ENCODE measurements around the gene SAMMSON. TPM values are rescaled to one million over a fixed set of nuclear protein-coding genes. Genes with fewer than 3 reads are reported as not detected.

Gene SAMMSON
- total RNA-seq, 2 donors from 2014 or later, result not detected

DNA sequence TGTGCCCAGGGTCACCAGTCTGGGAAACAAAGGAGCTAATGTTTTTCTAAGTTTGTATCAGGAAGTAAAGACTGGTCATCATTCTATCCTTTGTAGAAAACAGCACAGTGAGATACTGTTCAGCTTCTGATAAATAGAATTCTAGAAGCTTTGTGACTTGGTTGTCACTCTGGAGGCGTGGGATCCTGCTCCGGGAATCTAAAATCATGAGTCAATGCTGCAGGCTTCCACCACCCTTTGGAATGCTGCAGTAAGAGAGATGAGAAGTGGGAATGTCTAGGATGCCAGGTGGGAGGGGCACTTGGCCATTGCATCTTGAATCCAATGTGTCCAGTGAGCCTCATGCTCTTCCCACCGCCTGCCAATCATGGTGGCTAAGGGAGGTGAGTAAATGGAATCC lies 40.9 kb downstream of the SAMMSON start:
- Mint-ChIP-seq H3K36me3 (ENCODE audit: insufficient read depth in 2 of 2) (no peaks in the 10 kb centered on the region), H3K9me3 (no peaks in the 10 kb centered on the region), H3K4me3 (no peak overlapping the region), H3K4me1 (ENCODE audit: low read depth) (no peaks in the 10 kb centered on the region), H3K27me3 (ENCODE audit: low read depth) (no peaks in the 10 kb centered on the region), H3K27ac (no peak overlapping the region)
- no peak for ATAC-seq (replicated peaks in 1 of 2)
- no peak for DNase-seq

GRCh38 chr3:70042641-70043040 lies 43.1 kb downstream of the SAMMSON start:
- no peaks in the 10 kb centered on the region for H3K4me1 Mint-ChIP-seq (ENCODE audit: low read depth)
- no peaks in the 10 kb centered on the region for H3K36me3 Mint-ChIP-seq (ENCODE audit: insufficient read depth in 2 of 2)
- peaks cover 4% of the 10 kb centered on the region for H3K27me3 Mint-ChIP-seq (ENCODE audit: low read depth)
- no peak overlapping the region for H3K27ac Mint-ChIP-seq
- DNase-seq, result no peak
- H3K4me3 Mint-ChIP-seq, result no peak overlapping the region
- H3K9me3 Mint-ChIP-seq, result no peaks in the 10 kb centered on the region
- ATAC-seq (replicated peaks in 1 of 2), result no peak

- H3K4me3 Mint-ChIP-seq, result no peak overlapping the region
- H3K27me3 Mint-ChIP-seq (ENCODE audit: low read depth), result peaks cover 18% of the 10 kb centered on the region
- no peaks in the 10 kb centered on the region for H3K36me3 Mint-ChIP-seq (ENCODE audit: insufficient read depth in 2 of 2)
- DNase-seq, result no peak
- H3K27ac Mint-ChIP-seq, result no peak overlapping the region
- H3K9me3 Mint-ChIP-seq, result no peaks in the 10 kb centered on the region
- H3K4me1 Mint-ChIP-seq (ENCODE audit: low read depth), result peaks cover 5% of the 10 kb centered on the region
- no peak for ATAC-seq (replicated peaks in 1 of 2)
These were observed 50.2 kb downstream of the SAMMSON start for GRCh38 chr3:70049761-70050160.

- no peaks in the 10 kb centered on the region for H3K9me3 Mint-ChIP-seq
- no peaks in the 10 kb centered on the region for H3K36me3 Mint-ChIP-seq (ENCODE audit: insufficient read depth in 2 of 2)
- H3K27me3 Mint-ChIP-seq (ENCODE audit: low read depth), result peaks cover 20% of the 10 kb centered on the region
- DNase-seq, result no peak
- no peak overlapping the region for H3K4me3 Mint-ChIP-seq
- H3K4me1 Mint-ChIP-seq (ENCODE audit: low read depth), result peaks cover 5% of the 10 kb centered on the region
- peak; percentile 54 to 72 for ATAC-seq (replicated peaks in 1 of 2)
- H3K27ac Mint-ChIP-seq, result no peak overlapping the region
These were observed 53.8 kb downstream of the SAMMSON start for GRCh38 chr3:70053293-70053692.

DNA sequence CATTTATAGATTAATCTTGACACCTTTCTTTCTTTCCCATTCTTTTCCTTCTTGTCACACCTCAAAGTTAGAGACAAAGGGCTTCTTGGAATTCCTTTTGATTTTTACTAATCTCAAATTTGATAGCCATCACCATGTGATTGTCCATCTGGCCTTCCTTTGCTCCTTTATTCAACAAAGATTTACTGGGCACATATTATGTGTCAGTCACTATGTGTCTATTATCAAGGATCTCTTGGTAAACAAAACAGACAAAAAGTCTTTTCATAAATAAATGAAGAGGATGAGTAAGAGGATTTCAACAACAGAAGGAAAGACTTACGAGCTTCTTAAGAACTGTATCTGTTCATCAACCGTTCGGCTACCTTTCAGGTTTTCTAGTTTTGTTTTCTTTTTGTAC lies 56.5 kb downstream of the SAMMSON start:
- Mint-ChIP-seq H3K4me3 (no peak overlapping the region), H3K9me3 (no peaks in the 10 kb centered on the region), H3K27me3 (ENCODE audit: low read depth) (peaks cover 20% of the 10 kb centered on the region), H3K27ac (no peak overlapping the region), H3K4me1 (ENCODE audit: low read depth) (peaks cover 5% of the 10 kb centered on the region), H3K36me3 (ENCODE audit: insufficient read depth in 2 of 2) (no peaks in the 10 kb centered on the region)
- DNase-seq (no peak), ATAC-seq (replicated peaks in 1 of 2) (no peak)

- Mint-ChIP-seq H3K27ac (no peak overlapping the region), H3K4me3 (no peak overlapping the region), H3K9me3 (no peaks in the 10 kb centered on the region), H3K36me3 (ENCODE audit: insufficient read depth in 2 of 2) (no peaks in the 10 kb centered on the region), H3K4me1 (ENCODE audit: low read depth) (peaks cover 5% of the 10 kb centered on the region), H3K27me3 (ENCODE audit: low read depth) (peaks cover 20% of the 10 kb centered on the region)
- ATAC-seq (replicated peaks in 1 of 2), result no peak
- DNase-seq, result no peak
These were observed 57.9 kb downstream of the SAMMSON start for GRCh38 chr3:70057426-70057825.

DNA sequence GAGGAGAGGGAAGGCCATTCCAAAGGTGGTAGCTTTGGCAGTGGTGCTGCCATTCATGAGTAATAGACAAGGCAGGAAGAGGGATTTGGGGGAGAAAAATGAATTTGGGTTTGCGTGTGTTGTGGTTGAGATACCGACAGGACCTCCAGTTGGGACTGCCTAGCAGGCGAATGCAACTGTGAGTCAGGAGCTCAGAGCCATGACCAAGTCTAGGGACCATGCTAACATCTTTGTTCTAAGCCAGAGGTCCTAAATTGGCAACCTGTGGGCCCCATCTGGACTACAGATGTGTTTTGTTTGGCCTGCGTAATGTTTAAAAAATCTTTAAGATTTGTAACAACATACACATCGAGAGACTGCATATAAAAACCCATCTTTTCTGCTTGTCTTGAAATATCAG lies 61.6 kb downstream of the SAMMSON start:
- no peaks in the 10 kb centered on the region for H3K36me3 Mint-ChIP-seq (ENCODE audit: insufficient read depth in 2 of 2)
- H3K27ac Mint-ChIP-seq, result no peak overlapping the region
- H3K4me3 Mint-ChIP-seq, result no peak overlapping the region
- no peak for ATAC-seq (replicated peaks in 1 of 2)
- no peaks in the 10 kb centered on the region for H3K4me1 Mint-ChIP-seq (ENCODE audit: low read depth)
- no peaks in the 10 kb centered on the region for H3K9me3 Mint-ChIP-seq
- no peak for DNase-seq
- peaks cover 2% of the 10 kb centered on the region for H3K27me3 Mint-ChIP-seq (ENCODE audit: low read depth)

DNA sequence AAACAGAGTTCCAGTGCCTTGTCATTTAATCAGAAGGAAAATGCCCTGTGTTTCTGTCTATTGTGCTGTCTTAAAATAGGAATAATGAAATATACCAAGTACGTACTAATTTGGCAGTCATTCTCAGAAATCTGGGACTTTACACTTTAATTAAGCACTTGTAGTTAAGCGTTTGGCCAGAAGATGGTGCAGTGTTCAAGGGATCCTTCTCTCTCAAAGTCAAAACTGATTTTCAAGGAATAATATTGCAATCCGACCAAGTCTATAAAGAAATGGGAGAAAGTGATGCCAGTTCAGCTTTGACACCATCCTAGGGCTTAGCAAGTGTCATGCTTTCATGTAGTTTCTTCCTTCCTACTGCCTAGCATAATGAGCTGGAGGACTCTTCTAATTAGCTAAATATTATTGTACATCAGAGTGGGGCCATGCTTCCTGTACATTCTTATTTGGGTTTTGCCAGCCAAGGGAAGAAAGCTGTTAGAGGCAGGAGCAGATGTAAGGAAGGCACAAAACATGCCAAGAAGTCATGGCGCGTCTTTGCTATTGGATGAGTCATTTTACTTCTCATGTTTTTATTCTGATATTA lies 64.8 kb downstream of the SAMMSON start:
- H3K9me3 Mint-ChIP-seq, result no peaks in the 10 kb centered on the region
- H3K36me3 Mint-ChIP-seq (ENCODE audit: insufficient read depth in 2 of 2), result no peaks in the 10 kb centered on the region
- H3K4me1 Mint-ChIP-seq (ENCODE audit: low read depth), result no peaks in the 10 kb centered on the region
- DNase-seq (peak in 1 of 2 donors; percentile 6), ATAC-seq (replicated peaks in 1 of 2) (no peak)
- no peak overlapping the region for H3K4me3 Mint-ChIP-seq
- H3K27ac Mint-ChIP-seq, result no peak overlapping the region
- peaks cover 5% of the 10 kb centered on the region for H3K27me3 Mint-ChIP-seq (ENCODE audit: low read depth)

GRCh38 chr3:70065696-70066253 lies 66.2 kb downstream of the SAMMSON start:
- Mint-ChIP-seq H3K4me1 (ENCODE audit: low read depth) (no peaks in the 10 kb centered on the region), H3K9me3 (no peaks in the 10 kb centered on the region), H3K27me3 (ENCODE audit: low read depth) (peaks cover 8% of the 10 kb centered on the region), H3K27ac (no peak overlapping the region), H3K4me3 (no peak overlapping the region), H3K36me3 (ENCODE audit: insufficient read depth in 2 of 2) (no peaks in the 10 kb centered on the region)
- ATAC-seq (replicated peaks in 1 of 2) (no peak), DNase-seq (no peak)

DNA sequence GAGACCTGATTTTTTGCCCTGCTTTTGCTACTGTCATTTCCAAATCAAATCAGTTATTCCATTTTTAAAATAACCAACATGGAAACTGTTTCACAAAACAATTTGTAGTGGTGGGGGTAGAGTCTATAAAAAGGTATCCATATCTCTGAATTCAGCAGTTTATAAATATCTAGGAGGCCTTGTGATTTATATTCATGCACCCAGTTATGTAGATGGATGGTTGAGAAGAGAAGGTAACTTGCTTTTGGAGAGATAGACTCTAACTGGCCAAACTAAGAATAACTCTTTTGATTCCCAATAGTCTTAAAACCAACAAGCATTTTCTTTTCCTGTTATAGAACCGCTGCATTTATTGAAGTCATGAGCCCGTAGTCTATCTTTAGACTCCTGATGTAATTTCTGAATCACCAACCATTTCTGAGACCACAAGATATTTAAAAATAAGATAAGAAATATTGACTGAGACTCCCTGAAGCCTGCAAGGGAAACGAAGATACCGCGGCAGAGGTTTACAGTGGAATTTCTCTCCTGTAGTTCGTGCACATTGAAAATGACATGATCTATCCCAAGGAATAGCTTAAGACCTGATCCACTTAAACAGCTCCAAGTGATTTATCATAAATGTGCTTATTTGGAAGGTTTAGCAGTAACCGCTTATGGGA lies 68.5 kb downstream of the SAMMSON start:
- H3K27ac Mint-ChIP-seq, result no peak overlapping the region
- peaks cover 19% of the 10 kb centered on the region for H3K27me3 Mint-ChIP-seq (ENCODE audit: low read depth)
- H3K4me3 Mint-ChIP-seq, result no peak overlapping the region
- ATAC-seq (replicated peaks in 1 of 2) (no peak), DNase-seq (no peak)
- H3K4me1 Mint-ChIP-seq (ENCODE audit: low read depth), result no peaks in the 10 kb centered on the region
- no peaks in the 10 kb centered on the region for H3K9me3 Mint-ChIP-seq
- no peaks in the 10 kb centered on the region for H3K36me3 Mint-ChIP-seq (ENCODE audit: insufficient read depth in 2 of 2)

DNA sequence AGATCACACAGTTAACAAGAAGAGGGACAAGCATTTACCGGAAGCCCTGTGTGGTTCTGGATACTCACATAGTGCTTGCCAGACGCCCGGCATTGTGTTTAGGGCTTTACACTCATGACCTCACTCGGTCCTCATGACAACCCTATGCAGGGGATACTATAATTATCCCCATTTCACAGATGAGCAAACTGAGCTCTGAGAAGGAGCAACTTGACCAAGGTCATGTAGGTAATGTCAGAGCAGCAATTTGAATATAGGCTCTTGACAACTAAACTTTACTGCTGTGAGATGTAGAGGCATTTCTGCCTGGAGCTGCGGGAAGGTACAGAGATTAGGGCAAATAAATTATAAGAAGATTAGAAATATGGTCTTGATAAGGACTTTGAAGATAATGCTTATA lies 70.0 kb downstream of the SAMMSON start:
- Mint-ChIP-seq H3K27ac (no peak overlapping the region), H3K27me3 (ENCODE audit: low read depth) (peaks cover 19% of the 10 kb centered on the region), H3K4me1 (ENCODE audit: low read depth) (no peaks in the 10 kb centered on the region), H3K9me3 (no peaks in the 10 kb centered on the region), H3K4me3 (no peak overlapping the region), H3K36me3 (ENCODE audit: insufficient read depth in 2 of 2) (no peaks in the 10 kb centered on the region)
- no peak for ATAC-seq (replicated peaks in 1 of 2)
- DNase-seq, result no peak

DNA sequence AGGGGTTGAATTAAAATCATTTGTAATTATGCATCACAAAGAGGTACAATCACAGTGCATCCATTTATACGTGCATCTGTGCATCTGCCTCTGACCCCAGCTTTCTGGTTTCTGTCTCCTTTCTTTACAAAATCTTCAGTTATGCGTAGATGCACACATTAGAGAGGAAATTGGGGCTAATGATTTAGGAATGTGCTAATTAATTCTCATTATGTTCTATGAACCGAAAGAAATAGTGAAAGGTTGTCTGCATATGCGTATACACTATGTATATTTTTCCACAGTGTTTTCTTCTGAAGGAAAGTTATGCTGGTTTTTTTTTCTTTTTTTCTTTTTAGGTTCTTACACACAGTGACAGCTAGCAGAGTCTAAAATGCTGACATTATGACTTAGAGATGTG lies 71.6 kb downstream of the SAMMSON start:
- Mint-ChIP-seq H3K4me1 (ENCODE audit: low read depth) (no peaks in the 10 kb centered on the region), H3K4me3 (no peak overlapping the region), H3K27ac (no peak overlapping the region), H3K9me3 (no peaks in the 10 kb centered on the region), H3K36me3 (ENCODE audit: insufficient read depth in 2 of 2) (no peaks in the 10 kb centered on the region), H3K27me3 (ENCODE audit: low read depth) (peaks cover 28% of the 10 kb centered on the region)
- DNase-seq (no peak), ATAC-seq (replicated peaks in 1 of 2) (no peak)

- Mint-ChIP-seq H3K4me1 (ENCODE audit: low read depth) (no peaks in the 10 kb centered on the region), H3K9me3 (no peaks in the 10 kb centered on the region), H3K27me3 (ENCODE audit: low read depth) (peaks cover 35% of the 10 kb centered on the region), H3K36me3 (ENCODE audit: insufficient read depth in 2 of 2) (no peaks in the 10 kb centered on the region), H3K4me3 (no peak overlapping the region), H3K27ac (no peak overlapping the region)
- no peak for DNase-seq
- no peak for ATAC-seq (replicated peaks in 1 of 2)
These were observed 72.6 kb downstream of the SAMMSON start for GRCh38 chr3:70072180-70072579.

GRCh38 chr3:70072754-70073153 lies 73.2 kb downstream of the SAMMSON start:
- no peaks in the 10 kb centered on the region for H3K9me3 Mint-ChIP-seq
- H3K27ac Mint-ChIP-seq, result no peak overlapping the region
- DNase-seq, result no peak
- H3K36me3 Mint-ChIP-seq (ENCODE audit: insufficient read depth in 2 of 2), result no peaks in the 10 kb centered on the region
- H3K27me3 Mint-ChIP-seq (ENCODE audit: low read depth), result peaks cover 35% of the 10 kb centered on the region
- no peak overlapping the region for H3K4me3 Mint-ChIP-seq
- ATAC-seq (replicated peaks in 1 of 2), result no peak
- no peaks in the 10 kb centered on the region for H3K4me1 Mint-ChIP-seq (ENCODE audit: low read depth)

Measured in activated T-cell treated with anti-CD3 and anti-CD28 coated beads, Interleukin-2, amount 50 U/mL, for 72 hours (primary cell).